ENCODE measurements around the gene FAM180A. TPM values are rescaled to one million over a fixed set of nuclear protein-coding genes. Genes with fewer than 3 reads are reported as not detected.
"Not testable (repeated sequence)": the region's sequence is repeated elsewhere in the genome, so short reads cannot be mapped to it uniquely, and the experiment has no call there.

The FAM180A gene
- not detected for polyA plus RNA-seq (ENCODE audit: insufficient read length in 3 of 3)

GRCh38 chr7:135748770-135749169 is at the start of gene FAM180A:
Gene FAM180A (minus strand): TSS chr7:135748813. CDS start chr7:135748580, 233 bp downstream.
- DNase-seq (ENCODE audit: low read depth in 3 of 3, low spot score in 2 of 3): no peak

- DNase-seq (ENCODE audit: low read depth in 3 of 3, low spot score in 2 of 3): no peak
Observed at GRCh38 chr7:135798095-135798494, 49.5 kb upstream of the FAM180A start.

- no peak for DNase-seq (ENCODE audit: low read depth in 3 of 3, low spot score in 2 of 3)
Observed at GRCh38 chr7:135795846-135796570, 47.4 kb upstream of the FAM180A start.

- no peak for DNase-seq (ENCODE audit: low read depth in 3 of 3, low spot score in 2 of 3)
Observed at GRCh38 chr7:135793841-135794240, 45.2 kb upstream of the FAM180A start.

GRCh38 chr7:135792866-135793265 is 44.3 kb upstream of the FAM180A start:
- no peak for DNase-seq (ENCODE audit: low read depth in 3 of 3, low spot score in 2 of 3)

GRCh38 chr7:135792363-135792668 is 43.7 kb upstream of the FAM180A start:
- no peak for DNase-seq (ENCODE audit: low read depth in 3 of 3, low spot score in 2 of 3)

GRCh38 chr7:135791543-135792362 is 43.1 kb upstream of the FAM180A start:
- no peak for DNase-seq (ENCODE audit: low read depth in 3 of 3, low spot score in 2 of 3)

- DNase-seq (ENCODE audit: low read depth in 3 of 3, low spot score in 2 of 3): no peak
Observed at GRCh38 chr7:135790371-135790977, 41.9 kb upstream of the FAM180A start.

- DNase-seq (ENCODE audit: low read depth in 3 of 3, low spot score in 2 of 3): no peak
Observed at GRCh38 chr7:135789956-135790355, 41.3 kb upstream of the FAM180A start.

GRCh38 chr7:135789431-135789830 is 40.8 kb upstream of the FAM180A start:
- no peak for DNase-seq (ENCODE audit: low read depth in 3 of 3, low spot score in 2 of 3)

- no peak for DNase-seq (ENCODE audit: low read depth in 3 of 3, low spot score in 2 of 3)
Observed at GRCh38 chr7:135786911-135787310, 38.3 kb upstream of the FAM180A start.

- no peak for DNase-seq (ENCODE audit: low read depth in 3 of 3, low spot score in 2 of 3)
Observed at GRCh38 chr7:135785065-135785464, 36.5 kb upstream of the FAM180A start.

GRCh38 chr7:135784013-135784412 is 35.4 kb upstream of the FAM180A start:
- no peak for DNase-seq (ENCODE audit: low read depth in 3 of 3, low spot score in 2 of 3)

GRCh38 chr7:135782801-135783200 is 34.2 kb upstream of the FAM180A start:
- no peak for DNase-seq (ENCODE audit: low read depth in 3 of 3, low spot score in 2 of 3)

- DNase-seq (ENCODE audit: low read depth in 3 of 3, low spot score in 2 of 3): no peak
Observed at GRCh38 chr7:135782377-135782776, 33.8 kb upstream of the FAM180A start.

- no peak for DNase-seq (ENCODE audit: low read depth in 3 of 3, low spot score in 2 of 3)
Observed at GRCh38 chr7:135777626-135778398, 29.2 kb upstream of the FAM180A start.

GRCh38 chr7:135775915-135776314 is 27.3 kb upstream of the FAM180A start:
- not testable (repeated sequence) for DNase-seq (ENCODE audit: low read depth in 3 of 3, low spot score in 2 of 3)

- no peak for DNase-seq (ENCODE audit: low read depth in 3 of 3, low spot score in 2 of 3)
Observed at GRCh38 chr7:135775230-135775629, 26.6 kb upstream of the FAM180A start.

- no peak for DNase-seq (ENCODE audit: low read depth in 3 of 3, low spot score in 2 of 3)
Observed at GRCh38 chr7:135774284-135774683, 25.7 kb upstream of the FAM180A start.

GRCh38 chr7:135773464-135773863 is 24.9 kb upstream of the FAM180A start:
- DNase-seq (ENCODE audit: low read depth in 3 of 3, low spot score in 2 of 3): no peak

- no peak for DNase-seq (ENCODE audit: low read depth in 3 of 3, low spot score in 2 of 3)
Observed at GRCh38 chr7:135772639-135773222, 24.1 kb upstream of the FAM180A start.

Measured in right renal cortex interstitium (tissue), 3 donors.